HG03469 (cell line): ENCODE data around the gene GMNC.

Experiments used
- ATAC-seq: cut with Tn5 transposase; IDR thresholded peaks from one replicate; pipeline ENCODE4 v1.9.1; 2021; ENCODE audit warnings: mild to moderate bottlenecking, moderate library complexity, moderate number of reproducible peaks; ENCODE audit not compliant: unreplicated experiment

GMNC gene

DNA sequence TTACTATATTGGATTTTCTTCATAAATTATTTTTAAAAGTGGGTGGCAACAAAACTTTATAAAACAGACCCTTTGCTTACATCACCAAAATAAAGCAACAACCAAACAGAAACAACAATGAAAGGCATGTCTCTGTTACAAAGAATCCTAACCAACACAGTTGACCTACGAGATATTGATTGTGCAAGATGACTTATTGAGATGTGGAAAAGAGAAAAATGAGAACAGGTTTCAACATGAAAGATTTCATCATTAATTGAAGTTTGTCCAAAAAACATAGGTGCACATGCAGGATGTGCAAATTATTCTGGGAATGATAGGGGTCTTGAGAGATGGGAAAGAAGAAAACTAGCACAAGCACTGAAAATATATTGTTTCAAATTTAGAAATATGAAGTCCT, 9.0 kb downstream of the GMNC start:
- no peak for ATAC-seq

DNA sequence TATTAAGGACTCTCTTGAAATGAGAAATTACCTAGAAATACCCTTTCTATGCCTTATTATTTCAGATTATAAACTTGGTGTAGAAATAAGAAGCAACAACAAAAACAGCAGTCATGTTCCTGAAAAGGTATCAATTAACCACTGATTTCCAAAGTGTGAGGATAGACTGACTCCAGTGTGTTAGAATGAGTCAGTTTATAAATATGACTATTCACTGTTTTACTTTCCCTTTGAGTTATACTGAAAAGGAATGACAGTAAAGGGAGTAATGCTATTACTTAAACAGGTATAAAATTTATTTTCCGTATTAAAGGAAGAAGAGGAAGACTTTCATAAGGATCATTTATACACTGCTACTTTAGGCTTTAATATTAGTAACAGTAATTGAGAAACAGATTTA, 12.9 kb downstream of the GMNC start:
- no peak for ATAC-seq

DNA sequence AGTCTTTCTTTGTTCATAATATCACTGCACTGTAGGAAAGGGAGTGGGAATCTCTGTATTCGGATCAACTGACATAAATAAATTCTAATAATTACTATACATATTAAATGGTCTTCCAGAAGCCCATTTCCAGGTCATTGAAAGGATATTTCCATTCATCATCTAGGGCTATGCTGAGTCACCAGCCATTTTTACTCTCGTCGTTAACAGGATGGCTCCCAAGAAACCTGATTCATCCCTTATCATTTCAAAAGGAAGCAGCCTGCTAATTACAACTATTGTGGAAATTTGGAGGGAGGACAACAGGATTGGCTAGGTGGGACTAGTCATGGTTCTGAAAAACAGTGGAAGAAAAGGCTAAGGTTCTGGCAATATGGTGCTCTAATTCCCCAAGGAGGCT, 13.6 kb downstream of the GMNC start:
- ATAC-seq, result no peak

DNA sequence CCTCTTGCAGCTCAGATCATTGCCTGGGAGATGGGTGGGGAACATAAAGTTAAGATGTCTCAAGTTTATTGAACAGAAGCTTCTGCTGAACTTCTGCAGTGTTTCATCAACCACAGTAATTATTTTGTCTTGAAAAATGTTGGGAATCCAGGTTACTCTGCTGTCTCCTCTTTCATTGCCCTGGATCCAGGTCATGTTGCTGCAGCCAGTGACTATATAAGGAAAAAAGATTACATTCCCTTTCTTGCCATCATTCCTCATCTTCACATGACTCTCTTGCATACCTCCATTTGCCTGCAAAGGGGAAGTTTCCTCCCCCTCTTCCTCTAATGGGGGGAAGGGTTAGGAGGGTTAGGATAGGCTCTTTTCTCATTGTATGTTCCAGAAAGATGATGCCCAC, 15.1 kb downstream of the GMNC start:
- no peak for ATAC-seq

DNA sequence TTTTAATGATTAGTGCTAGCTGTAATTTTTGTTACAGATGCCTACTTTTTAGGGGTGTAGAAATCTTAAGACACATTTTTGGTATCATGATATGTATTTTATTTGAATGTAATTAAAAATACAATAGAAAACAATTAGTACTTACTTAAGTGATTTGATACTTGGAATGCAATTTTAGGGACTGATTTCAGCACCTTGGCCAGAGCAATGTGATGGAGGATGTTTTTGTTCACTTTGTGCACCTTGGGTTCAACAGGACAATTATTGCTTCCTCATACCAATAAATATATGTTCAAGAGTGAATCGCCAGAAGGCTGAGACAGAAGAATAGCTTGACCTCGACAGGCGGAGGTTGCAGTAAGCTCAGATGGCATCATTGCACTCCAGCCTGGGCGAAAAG, 22.3 kb downstream of the GMNC start:
- no peak for ATAC-seq

DNA sequence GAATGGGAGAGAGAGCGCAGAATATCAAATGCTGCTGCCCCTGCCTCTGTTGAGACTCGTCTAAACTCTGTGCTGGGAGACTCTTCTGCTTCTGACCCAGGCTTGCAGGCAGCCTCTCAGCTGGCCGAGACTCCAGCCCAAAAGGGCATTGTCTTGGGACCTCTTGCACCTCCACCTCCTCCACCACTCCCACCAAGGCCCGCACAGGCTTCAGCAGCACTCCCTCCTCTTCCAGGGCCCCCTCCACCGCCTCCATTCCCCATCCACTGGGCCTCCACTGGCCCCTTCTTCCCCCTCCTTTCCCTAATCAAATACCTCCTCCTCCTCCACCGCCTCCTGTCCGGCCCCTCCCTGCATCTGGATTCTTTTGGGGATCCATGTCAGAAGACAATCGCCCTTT, 31.3 kb downstream of the GMNC start:
- no peak for ATAC-seq

DNA sequence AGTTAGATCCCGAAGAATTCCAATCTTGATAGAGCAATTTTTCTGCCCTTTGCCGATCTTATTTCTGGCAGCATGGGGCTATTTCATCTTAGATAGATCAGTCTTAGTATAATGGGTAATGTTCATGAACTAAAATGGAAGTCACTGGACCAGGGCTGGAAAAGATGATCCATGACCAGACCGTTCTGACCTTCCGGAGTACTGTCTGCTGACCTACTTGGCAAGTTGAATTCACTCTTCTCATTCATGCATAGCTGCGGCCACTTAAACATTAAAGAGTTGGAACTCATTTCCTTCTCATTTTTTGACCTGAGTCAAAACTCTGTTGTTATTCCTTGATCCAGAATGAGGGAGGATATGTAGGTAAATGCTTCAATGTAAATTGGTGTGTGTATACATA, 32.5 kb downstream of the GMNC start:
- no peak for ATAC-seq

DNA sequence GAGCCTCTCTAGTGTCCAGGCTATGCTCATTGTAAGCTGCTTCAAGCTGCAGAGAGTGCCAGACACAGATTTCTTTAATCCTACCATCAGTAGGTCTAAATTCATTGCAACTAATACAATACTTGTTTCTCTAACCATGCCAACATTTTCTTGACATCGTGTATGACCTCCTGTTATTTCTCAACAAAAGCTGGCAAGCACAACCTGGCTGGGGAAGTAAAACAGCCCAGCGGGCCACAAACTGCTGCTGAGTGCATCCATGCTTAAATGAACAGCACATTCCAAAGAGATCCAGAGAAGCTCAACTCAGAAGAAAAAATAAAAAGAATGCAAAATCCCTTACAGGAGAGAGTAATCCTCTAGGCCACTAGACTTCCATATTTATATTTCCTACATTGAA, 36.5 kb downstream of the GMNC start:
- ATAC-seq, result no peak

DNA sequence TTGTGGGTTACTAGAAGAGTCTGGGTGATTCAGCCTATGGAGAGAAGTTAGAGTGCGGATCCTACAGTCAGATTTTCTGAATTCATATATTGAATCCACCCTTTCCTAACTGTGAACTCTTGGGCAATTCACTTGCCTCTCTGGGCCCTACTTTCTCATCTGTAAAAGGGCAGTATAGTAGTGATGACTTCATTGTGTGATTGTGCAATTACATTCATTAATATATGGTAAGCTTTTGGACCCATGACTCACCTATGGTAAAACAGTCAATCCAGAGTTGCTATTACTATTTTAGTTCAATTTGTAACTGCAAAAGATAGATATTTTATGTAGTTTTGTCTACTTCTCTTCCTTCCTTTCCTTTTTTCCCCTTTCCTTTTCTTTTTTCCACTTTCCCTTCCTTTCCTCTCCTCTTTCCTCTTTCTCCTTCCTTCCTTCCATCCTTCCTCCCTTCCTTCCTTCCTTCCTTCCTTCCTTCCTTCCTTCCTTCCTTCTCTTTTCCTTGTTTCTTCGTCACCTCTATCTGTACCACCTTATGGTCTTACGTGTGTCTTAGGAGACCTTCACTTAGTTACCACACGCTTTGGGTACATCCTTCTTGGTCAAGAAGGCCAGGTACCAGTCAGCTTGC, 37.0 kb downstream of the GMNC start:
- no peak for ATAC-seq

DNA sequence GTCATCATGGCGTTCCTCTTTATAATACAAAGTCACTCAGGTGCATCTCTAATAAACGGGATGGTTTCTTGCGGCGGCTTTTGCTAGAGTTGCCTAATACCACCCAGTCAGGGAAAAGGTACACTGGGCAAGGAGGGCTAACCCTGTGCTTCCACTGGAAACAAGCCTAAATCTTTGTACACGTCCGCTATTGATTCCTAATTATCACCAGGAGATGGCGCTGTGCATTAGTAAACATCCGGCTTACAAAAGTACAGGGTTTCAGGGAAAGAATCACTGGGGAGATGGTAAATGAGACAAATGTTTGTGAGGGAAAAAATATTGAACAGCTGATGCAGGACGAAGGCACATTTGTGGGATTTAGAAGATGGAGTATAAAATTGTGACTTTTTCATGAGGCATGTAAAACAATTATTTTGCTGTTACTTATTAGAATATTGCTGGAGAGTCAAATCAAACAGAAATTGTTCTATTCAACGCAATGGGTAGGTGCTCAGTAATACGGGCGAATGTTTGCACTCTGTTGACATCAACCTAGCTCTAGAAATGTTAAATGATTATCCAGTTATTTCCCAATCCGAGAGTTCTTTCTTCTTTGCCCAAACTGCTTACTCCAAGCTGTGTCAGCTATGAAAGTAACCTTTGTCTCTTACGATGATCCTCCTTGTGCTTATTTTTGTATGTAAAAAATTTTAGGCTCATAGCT, 50.6 kb downstream of the GMNC start:
- ATAC-seq, result peak; percentile 84

DNA sequence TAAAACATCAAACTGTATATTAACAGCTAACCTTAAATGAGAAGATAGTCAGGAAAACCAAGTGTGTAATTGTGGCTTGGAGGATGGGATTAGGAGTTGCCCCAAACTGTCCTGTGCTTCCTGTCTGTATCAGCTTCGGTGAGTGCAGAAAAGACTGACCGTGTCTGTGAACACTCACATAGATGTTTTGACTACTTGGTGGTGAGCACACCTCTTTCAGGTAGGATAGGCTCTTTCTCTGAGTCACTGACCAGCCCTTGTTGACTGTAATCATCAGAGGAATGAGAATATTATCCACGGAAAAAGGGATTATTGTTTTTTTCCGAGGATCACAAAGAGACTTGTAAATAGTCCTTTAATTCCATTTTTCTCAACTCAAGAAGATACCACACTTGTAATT, 51.5 kb downstream of the GMNC start:
- no peak for ATAC-seq

DNA sequence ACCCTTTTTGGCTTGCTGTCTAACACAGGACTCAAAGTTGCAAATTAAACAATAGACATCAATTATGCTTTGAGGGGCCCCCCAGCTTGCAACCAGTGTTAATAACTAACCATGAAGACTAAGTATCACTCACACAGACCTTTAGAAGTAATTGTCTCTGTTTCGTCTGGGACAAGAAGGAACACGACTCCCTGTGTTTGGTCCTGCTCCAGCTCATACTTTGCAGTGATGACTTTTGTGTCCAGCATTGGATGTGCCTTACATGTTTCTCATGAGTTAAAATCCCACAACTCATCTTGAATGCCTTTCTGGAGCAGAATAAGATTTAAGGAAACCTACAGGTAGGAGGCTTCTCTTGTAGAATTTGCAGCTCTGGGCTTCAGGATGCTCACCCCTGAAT, 53.1 kb downstream of the GMNC start:
- no peak for ATAC-seq

DNA sequence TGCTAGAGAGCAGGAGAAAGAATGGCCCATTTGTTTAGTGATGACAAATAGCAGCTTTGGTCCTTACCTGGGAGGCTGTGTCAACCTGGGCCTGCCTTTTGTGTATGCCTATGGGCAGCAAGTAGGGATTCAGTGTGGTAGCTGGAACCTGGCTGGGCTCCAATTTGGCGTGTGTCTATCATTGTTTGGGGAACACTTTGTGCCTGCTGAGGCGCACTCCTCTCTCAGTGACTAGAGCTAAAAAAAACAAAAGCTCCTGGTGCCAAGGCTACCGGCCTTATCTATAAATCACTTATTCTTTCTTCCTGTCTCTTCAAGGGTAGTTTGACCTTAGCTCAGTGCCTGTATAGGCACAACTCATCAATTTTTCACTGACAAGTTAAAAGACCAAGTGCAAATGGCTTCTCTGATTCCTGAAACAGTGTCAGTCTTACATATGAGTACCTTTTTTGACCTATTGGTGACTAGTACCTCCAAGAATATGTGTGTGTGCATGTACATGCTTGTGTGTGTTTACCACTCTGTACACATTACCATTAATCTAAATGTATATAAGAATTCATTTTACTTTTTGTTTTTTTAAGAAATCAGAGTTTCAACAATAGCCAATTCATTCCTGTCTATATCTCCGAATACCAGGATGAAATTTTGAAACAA, 54.6 kb downstream of the GMNC start:
- ATAC-seq, result no peak
